Stimulated activated CD4-positive, alpha-beta T cell treated with anti-CD3 and anti-CD28 coated beads, Interleukin-15, amount 100 ng/mL, for 1 hour (primary cell): ENCODE results near the gene LZTS2.
"Not testable (repeated sequence)": the region's sequence is repeated elsewhere in the genome, so short reads cannot be mapped to it uniquely, and the experiment has no call there.

ENCODE experiments used
- DNase-seq, 2 donors: peaks; one replicate each; pipeline ENCODE4 v3.0.0-alpha.2; 2020; ENCODE audit warnings: low read depth in 1 of 2, low spot score in 1 of 2

The LZTS2 gene

DNA sequence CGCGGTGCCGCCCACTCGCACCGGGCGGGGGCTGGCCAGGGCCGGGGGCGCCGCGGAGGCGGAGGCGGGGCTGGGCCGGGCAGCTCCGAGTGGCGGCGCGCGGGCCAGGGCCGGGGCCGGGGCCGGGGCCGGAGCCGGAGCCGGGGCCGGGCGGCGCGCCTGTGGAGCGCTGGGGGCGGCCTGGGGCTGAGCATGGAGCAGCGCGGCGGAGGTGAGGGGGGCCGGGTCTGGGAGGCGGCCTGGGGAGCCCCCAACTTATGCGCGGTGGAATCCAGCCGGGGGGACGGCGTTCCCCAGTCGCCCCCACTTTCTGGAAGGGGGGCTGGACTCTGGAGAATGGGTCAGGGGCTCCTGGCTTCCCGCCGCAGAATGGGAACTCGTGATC is at the start of gene LZTS2:
Gene LZTS2 (plus strand): TSS at position 67 of the 385 bp plus-strand sequence. CDS start 2,731 bp downstream, outside the sequence.
- DNase-seq, result no peak

GRCh38 chr10:100960251-100960650 is 39.4 kb upstream of the LZTS2 start:
- DNase-seq, result no peak

DNA sequence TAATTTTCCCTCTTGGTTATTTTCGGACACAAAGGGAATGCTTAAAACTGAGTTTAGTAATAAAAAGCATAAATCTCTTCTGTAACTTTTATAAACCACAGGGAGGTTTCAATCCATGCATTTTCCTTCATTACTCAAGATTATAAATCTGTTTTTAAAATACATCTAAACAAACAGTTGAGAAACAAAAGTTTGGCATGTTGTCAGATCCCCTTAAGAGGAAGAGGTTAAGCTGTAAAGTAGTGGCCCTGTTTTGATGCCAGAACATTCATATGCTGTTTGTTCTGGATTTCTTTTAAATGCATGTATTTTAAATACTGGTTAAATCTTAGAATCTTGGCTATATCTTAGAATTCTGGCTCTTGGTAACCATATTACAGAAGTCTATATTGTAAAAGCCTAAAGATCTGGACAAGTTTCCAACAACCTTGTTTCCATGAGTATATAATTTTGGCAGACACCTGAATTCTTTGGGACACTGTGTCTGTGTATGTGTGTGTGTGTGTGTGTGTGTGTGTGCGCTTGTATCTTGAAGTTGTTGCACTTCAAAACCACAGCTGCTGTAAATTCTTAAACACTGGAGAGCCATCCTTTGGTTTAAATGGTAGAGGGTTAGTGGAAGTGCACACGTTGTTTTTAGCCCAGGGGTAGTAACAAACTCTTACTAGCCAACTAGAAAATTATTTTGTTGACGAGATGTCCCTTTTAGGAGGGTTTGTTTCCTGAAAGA is 37.1 kb upstream of the LZTS2 start:
- DNase-seq, result no peak

GRCh38 chr10:100963826-100964225 is 35.8 kb upstream of the LZTS2 start:
- DNase-seq, result no peak

DNA sequence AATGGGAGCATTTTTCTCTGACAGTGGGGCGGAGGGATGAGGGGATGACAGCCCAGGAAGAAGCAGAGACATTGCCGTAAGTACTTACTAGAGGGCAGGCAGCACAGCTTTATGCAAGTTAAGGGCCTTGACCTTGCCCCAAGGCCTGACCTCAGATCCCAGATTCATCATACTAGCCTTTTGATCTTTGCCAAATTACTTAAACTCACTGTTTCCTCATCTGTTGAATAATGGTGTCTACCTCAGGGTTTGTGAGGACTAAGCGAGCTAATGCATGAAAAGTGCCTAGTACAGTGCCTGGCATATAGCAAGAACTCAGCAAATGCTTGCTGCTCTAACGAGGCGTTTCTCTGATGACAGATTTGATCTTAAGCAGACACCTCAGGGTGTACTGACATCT is 33.8 kb upstream of the LZTS2 start:
- no peak for DNase-seq

GRCh38 chr10:100966887-100967286 is 32.7 kb upstream of the LZTS2 start:
- DNase-seq, result no peak

DNA sequence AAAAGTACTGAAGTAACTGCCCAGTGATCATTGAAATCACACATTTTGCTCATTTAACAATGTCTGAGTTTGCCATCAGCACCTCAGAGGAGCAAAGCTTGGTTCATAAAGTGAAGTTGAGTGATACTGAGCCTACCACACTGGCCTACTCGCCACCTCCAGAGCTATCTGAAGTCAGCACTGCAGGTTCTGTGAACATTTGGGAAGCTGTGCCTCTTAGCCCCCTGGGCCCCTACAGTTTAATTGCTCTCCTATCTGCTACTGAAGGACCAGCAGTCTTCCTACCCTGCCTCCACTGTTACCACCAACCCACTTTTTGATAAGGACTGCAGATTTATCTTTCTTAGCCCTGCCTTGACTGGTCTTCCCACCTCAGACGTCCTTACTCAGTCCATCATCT is 32.3 kb upstream of the LZTS2 start:
- DNase-seq, result no peak

DNA sequence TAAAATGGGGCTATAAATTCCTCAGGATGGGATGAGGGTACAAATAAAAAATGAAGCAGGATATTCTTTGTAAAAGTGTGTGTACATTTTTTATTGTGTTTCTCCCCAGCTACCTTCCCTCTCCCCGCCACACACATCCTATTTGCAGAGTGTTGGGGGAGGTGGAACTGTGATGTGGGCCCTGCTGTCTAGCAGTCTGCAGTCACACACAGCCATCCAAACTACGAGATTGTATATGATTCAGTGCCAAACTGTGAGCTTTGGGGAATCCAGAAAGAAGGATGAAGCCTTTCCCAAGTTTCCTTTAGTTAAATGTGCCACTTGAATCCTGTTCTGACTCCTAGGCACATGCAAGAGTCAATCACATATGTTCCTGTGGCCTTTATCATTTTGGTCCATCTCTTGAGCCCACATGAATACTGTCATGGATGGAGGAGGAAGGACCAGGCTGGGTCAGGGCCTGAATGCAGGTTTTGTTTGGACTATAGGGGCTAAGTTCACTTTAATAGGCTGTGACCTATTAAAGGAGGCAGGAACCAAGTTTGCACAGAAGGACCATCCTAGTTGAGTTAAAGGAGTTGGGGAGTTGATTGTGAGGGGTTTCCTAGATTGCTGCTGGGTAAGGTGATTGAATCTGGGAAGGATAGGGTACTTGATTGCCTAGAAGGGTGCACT is 31.4 kb upstream of the LZTS2 start:
- no peak for DNase-seq

DNA sequence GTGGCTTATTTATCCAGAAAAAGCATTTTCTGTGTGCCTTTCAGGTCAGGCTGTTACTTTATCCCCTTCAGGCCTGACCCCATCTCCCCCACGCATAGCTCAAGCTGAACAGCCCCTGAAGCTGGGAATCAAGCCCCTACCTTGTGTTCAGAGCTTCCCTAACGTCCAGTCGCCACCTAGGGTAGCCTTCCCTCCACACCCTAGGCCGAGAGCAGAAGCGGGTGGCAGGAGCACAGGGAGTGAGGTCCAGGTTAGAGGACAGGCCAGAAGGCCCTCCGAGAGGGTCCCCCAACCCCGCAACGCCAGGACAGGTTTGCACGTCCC is 30.8 kb upstream of the LZTS2 start:
- DNase-seq, result no peak

DNA sequence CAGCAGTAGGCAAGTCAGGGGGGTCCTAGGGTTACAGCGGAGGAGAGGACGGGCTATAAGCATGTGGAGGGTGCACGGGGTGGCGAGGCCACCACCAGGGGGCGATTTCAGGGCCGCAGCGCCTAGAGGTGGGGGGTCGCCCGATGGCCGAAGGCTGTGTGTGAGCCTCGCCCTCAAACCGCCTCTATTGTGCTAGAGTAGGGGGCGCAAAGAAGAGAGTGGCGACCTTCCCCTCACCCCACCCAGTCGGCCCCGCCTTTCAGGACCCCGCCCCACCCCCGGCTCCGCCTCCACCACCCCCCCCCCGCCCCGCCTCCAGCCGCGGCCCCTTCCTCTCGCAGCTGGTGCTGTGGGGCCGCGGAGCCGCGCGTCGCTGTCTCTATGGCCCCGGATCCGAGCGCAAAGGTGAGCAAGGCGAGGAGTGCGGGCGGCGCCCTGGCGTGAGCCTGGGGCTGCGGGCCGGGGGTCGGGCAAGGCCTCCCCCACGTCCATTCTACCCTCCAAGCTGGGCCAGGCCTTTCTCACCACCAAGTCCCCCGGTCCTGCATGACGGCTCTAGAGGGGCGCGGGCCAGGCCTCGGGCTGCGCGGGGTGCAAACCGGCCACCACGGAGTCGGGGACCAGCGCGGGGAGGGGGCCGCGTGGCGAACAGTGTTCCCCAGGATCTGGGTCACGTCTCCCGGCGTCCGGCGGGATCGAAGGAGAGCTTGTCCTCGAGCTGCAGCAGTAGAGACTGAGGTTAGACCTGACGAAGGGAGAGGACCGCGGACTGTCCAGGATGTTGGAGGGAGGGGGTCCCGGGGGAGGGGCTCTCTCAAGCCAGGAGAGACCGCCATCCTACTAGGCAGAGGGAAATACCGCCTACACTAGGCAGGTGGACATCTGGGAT is 30.2 kb upstream of the LZTS2 start, which contains the start of gene SEMA4G:
Gene SEMA4G (plus strand): TSS at position 318 of the 889 bp plus-strand sequence. CDS start 3,409 bp downstream, outside the sequence.
- peak in 1 of 2 donors; percentile 18 for DNase-seq

DNA sequence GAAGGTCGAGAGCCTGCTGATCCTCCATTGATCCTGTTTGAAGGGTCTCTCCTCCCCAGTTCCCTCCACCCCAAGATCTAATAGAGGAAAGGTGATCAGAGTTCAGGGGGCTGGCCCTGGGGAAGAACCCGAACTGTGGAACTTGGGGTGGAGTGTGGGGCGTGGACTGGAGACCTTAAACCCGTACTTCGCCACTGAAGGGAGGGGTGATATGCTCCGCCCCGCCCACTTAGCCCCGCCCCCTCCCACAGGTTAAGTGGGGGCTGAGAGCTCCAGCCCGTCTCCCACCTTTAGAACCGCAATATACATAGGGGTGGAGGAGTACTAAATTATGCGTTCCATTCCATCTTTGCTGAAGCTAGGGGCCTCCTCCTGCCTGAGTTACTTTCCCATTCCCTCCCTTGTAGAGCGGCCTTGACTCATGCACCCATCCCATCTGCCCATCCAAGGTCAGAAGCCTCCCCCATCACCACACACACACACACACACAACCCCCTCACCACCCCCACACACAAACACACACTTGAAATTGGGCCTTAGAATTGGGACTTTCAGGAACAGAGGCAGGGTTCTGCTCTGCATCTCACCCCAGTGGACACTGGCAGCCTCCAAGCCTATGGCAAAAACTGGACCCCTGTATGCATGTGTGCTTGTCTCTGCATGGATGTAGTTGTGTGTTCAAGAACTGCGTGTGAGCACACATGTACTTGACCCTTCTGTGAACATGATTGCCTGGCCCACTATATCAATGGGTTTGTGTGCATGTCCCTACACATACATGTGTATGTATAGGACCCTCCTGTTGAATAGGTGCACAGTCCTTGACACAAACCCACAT is 29.3 kb upstream of the LZTS2 start:
- DNase-seq, result peak in 1 of 2 donors; percentile 15

DNA sequence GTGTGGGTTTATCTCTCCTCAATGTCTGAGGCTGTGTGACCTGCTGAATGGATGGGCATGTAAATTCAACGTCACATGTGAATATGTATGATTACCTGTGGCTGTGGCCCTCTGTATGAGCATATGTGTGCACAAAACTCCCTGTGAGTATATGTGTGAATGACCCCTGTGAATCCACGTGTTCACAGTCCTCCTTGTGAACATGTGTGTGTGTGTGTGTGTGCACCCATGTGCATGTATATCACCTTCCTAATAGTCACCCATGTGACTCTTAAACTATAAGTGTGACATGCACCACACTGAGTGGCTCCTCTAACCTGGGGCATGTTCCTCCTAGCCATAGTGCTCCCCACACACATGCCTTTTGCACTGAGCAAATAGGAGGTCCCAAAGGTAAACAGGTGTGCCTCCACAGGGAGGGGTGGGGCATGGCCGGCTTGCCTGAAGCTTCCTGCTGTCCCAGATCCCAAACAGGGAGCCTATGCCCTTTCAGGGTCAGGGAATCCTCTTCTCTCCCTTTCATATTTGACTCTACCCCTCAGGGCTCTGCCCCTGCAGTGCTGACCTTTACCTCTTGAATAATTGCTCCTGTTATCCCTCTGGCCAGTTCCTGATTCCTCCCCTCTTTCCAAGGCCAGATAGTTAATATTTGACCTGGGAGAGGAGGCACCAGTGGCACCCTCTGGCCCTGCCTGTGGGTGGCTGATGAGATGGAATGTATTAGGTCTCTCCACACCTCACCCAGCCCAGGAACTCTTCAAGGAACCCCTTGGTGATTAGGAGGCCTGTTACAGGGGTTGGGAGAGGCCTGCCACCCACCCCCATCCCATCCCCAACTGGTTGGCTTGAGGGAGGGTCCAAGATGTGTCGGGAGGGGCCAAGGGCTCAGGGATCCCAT is 28.4 kb upstream of the LZTS2 start:
- DNase-seq, result no peak

DNA sequence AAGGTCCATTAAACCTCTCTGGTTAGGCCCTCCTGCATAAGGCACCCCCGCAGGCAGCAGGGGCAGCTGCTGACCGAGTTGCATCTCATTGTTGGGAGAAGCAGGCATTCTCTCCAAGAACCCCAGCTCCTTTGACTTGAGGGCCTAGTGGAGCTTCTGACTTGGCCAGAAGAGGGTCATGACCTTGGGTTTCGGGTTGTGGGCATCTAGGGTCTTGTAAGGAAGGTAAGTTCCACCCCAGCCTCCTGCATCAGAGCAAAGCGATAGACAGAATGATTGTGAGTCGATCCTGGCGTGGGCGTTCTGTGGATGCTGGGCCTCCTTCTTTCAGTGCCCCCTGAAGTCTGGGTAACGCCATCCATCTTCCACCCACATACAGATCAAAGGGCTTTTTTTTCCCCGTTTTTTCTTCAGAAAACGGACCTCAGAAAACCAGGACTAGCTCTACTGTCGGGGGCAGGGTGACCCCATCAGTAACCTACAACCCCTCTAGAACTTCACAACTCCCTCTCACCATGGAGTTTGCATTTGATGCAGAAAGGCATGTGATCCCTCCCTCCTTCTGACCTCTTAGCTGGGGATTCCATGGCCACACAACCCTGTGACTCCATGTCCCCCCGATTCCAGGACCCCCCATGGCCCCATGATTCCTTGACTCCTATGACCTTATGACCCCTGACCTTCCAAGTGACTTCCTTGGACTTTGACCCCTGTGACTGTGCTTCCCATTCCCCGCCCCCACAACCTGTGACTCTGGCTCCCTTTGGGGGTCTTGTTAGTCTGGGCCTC is 27.3 kb upstream of the LZTS2 start:
- DNase-seq, result no peak

- DNase-seq, result no peak
These were observed 26.6 kb upstream of the LZTS2 start for GRCh38 chr10:100972904-100973535.

GRCh38 chr10:100975397-100975796 is 24.2 kb upstream of the LZTS2 start:
- DNase-seq, result not testable (repeated sequence)

- DNase-seq, result no peak
These were observed 22.7 kb upstream of the LZTS2 start for GRCh38 chr10:100976906-100977305.

GRCh38 chr10:100977436-100977835 is 22.2 kb upstream of the LZTS2 start:
- DNase-seq, result no peak

DNA sequence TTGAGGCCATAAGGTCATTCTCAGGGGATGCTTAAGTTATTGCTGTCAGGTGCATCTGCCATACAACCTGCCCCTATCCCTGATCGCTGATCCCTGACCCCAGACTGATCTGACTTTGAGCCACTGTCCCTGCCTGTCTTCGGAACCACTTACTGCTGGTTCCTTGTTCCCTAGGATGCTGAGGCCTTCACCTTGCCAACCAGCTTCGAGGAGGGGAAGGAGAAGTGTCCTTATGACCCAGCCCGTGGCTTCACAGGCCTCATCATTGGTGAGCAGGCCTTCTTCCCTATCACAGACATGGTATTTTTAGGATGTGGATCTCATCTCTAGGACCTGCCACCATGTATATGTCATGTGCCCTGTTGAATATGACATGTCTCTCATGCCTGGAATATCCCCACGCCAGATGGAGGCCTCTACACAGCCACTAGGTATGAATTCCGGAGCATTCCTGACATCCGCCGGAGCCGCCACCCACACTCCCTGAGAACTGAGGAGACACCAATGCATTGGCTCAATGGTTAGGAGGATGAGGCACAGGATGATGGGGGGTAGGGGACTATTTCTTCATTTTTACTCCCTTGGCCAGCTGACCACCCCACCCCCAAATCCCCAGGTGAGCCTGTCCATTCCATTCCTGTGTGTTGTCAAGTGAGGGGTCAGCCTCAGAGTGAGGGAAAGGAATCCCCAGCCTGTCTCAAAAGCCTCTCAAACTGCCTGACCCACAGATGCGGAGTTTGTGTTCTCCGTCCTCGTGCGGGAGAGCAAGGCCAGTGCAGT is 21.3 kb upstream of the LZTS2 start:
- no peak for DNase-seq
